GM12878 (cell line): ENCODE results near the gene SPATA16. TPM values are rescaled to one million over a fixed set of nuclear protein-coding genes. Genes with fewer than 3 reads are reported as not detected.

Source experiments
- ATAC-seq: fragments of 200-7000 bp; cut with Tn5 transposase; 3 replicates; pipeline ENCODE4 v1.9.1; 2020; ENCODE audit warnings: mild to moderate bottlenecking, moderate library complexity
- BruUV-seq: library from RNA; stranded (reverse); fragments of 400-500 nt; replicated peaks from 2 replicates; lab custom pipeline; 2021; lab: Mats Ljungman, UMichigan
- CTCF ChIA-PET: fragments of 300-600 bp; sonication (Branson Sonifier 250); formaldehyde crosslinking; extraction: SDS; loops from one replicate; lab custom pipeline; 2021; ENCODE audit warnings: inconsistent platforms; lab: Yijun Ruan, JAX
- POLR2A ChIA-PET: fragments of 350-600 bp; formaldehyde crosslinking; extraction: SDS; loops from one replicate; lab custom pipeline; 2021; ENCODE audit warnings: inconsistent platforms; lab: Charles Lee
- RAD21 ChIA-PET: fragments of 300-600 bp; sonication (Branson Sonifier 250); formaldehyde crosslinking; loops from one replicate; lab custom pipeline; 2023; ENCODE audit warnings: antibody characterized with exemption; ENCODE audit not compliant: unreplicated experiment; lab: Charles Lee
- SMC1A ChIA-PET: fragments of 300-600 bp; sonication (Branson Sonifier 250); formaldehyde crosslinking; loops from one replicate; lab custom pipeline; 2023; ENCODE audit not compliant: unreplicated experiment, uncharacterized antibody; lab: Charles Lee
- DNase-seq: peaks from one replicate; pipeline ENCODE4 v3.0.0-alpha.2; 2011; ENCODE audit warnings: low read depth, low spot score
- FAIRE-seq: peaks from 3 replicates; lab custom pipeline; 2011; peaks lifted over from hg19 to GRCh38; lab: Jason Lieb, UNC
- H2AFZ ChIP-seq: 2 replicates; pipeline ENCODE4 v1.6.0; 2011; ENCODE audit warnings: low read depth, low read length, control low read depth; ENCODE audit not compliant: control insufficient read depth
- H3K27ac ChIP-seq: 2 replicates; pipeline ENCODE4 v1.5.1; 2011; ENCODE audit warnings: control low read depth; ENCODE audit not compliant: control insufficient read depth, insufficient read depth
- H3K27me3 ChIP-seq, 2 experiments: replicated peaks in 1 of 2; 2 replicates each; pipeline versions ENCODE4 v1.6.0 to v1.6.1; 2011; ENCODE audit warnings: low read length in 1 of 2; ENCODE audit not compliant: control insufficient read depth in 2 of 2, insufficient read depth in 2 of 2
- H3K36me3 ChIP-seq, 2 experiments: 2 replicates each; pipeline ENCODE4 v1.5.1; 2011; ENCODE audit warnings: low read length in 1 of 2; ENCODE audit not compliant: control insufficient read depth in 2 of 2, insufficient read depth in 2 of 2
- H3K4me1 ChIP-seq: 2 replicates; pipeline ENCODE4 v1.6.1; 2011; ENCODE audit warnings: mild to moderate bottlenecking, low read length, moderate library complexity, mixed read lengths; ENCODE audit not compliant: control insufficient read depth, insufficient read depth
- H3K4me2 ChIP-seq: 2 replicates; pipeline ENCODE4 v1.6.0; 2011; ENCODE audit warnings: control low read depth; ENCODE audit not compliant: control insufficient read depth, insufficient read depth
- H3K4me3 ChIP-seq: fragments of 200-600 bp; sonication (generic); 2 replicates; pipeline ENCODE4 v1.5.1; 2016
- H3K79me2 ChIP-seq: 2 replicates; pipeline ENCODE4 v1.6.0; 2011; ENCODE audit warnings: low read length; ENCODE audit not compliant: control insufficient read depth, insufficient read depth
- H3K9ac ChIP-seq: 2 replicates; pipeline ENCODE4 v1.8.0; 2011; ENCODE audit warnings: low read length, control low read depth, mixed read lengths; ENCODE audit not compliant: control insufficient read depth, insufficient read depth
- H3K9me3 ChIP-seq: replicated peaks from 3 replicates; pipeline ENCODE4 v1.5.1; 2011; ENCODE audit warnings: mild to moderate bottlenecking, low read length; ENCODE audit not compliant: control insufficient read depth, insufficient read depth
- H4K20me1 ChIP-seq: 2 replicates; pipeline ENCODE4 v1.6.0; 2011; ENCODE audit not compliant: control insufficient read depth, insufficient read depth
- EP300 ChIP-seq, 2 experiments: fragments of 150-350 bp in 1 of 2; IDR thresholded peaks; 2 replicates each; pipeline ENCODE4 v1.6.1; 2011 to 2012; ENCODE audit warnings: low read depth in 2 of 2, low read length in 2 of 2, borderline replicate concordance in 1 of 2, improper control_type of control experiment in 1 of 2, inconsistent platforms in 1 of 2; ENCODE audit not compliant: control insufficient read depth in 1 of 2
- JUND ChIP-seq: IDR thresholded peaks from 2 replicates; pipeline ENCODE4 v1.6.1; 2012; ENCODE audit warnings: low read depth, mild to moderate bottlenecking, low read length, improper control_type of control experiment, moderate library complexity
- KDM1A ChIP-seq: fragments of 200-600 bp; sonication (generic); IDR thresholded peaks from 2 replicates; pipeline ENCODE4 v1.6.1; 2016; ENCODE audit warnings: borderline replicate concordance
- MTA3 ChIP-seq: IDR thresholded peaks from 2 replicates; pipeline ENCODE4 v1.6.1; 2012; ENCODE audit warnings: low read length, inconsistent platforms, borderline replicate concordance
- NBN ChIP-seq: fragments of 450-650 bp; IDR thresholded peaks from 2 replicates; pipeline ENCODE4 v1.6.1; 2016
- POLR2AphosphoS5 ChIP-seq: IDR thresholded peaks from 2 replicates; pipeline ENCODE4 v1.6.1; 2011; ENCODE audit warnings: mild to moderate bottlenecking, low read length, inconsistent platforms
- RB1 ChIP-seq: fragments of 450-650 bp; formaldehyde crosslinking; IDR thresholded peaks from 2 replicates; pipeline ENCODE4 v1.6.1; 2017; ENCODE audit warnings: mild to moderate bottlenecking, borderline replicate concordance
- SUPT20H ChIP-seq: IDR thresholded peaks from 2 replicates; pipeline ENCODE4 v1.6.1; 2011; ENCODE audit warnings: low read depth, mild to moderate bottlenecking, low read length, moderate library complexity, borderline replicate concordance; ENCODE audit not compliant: control insufficient read depth
- TCF12 ChIP-seq: IDR thresholded peaks from 2 replicates; pipeline ENCODE4 v1.6.1; 2011; ENCODE audit warnings: low read depth, mild to moderate bottlenecking, low read length
- ZNF384 ChIP-seq: IDR thresholded peaks from 2 replicates; pipeline ENCODE4 v1.6.1; 2012; ENCODE audit warnings: low read depth, mild to moderate bottlenecking, low read length, improper control_type of control experiment, borderline replicate concordance
- ZNF622 ChIP-seq: fragments of 450-650 bp; IDR thresholded peaks from 2 replicates; pipeline ENCODE4 v1.6.1; 2017; ENCODE audit warnings: mild to moderate bottlenecking, inconsistent platforms
- ZSCAN29 ChIP-seq: fragments of 450-650 bp; IDR thresholded peaks from 2 replicates; pipeline ENCODE4 v1.6.1; 2017; ENCODE audit warnings: mild to moderate bottlenecking, moderate library complexity
- WGBS: methylation state at CpG from one replicate; pipeline ENCODE4 v1.1.6; 2016; ENCODE audit warnings: low lambda C conversion rate; ENCODE audit not compliant: insufficient replicate concordance, insufficient coverage; ENCODE audit errors: missing lambda C conversion rate; 5-methylcytosine and 5-hydroxymethylcytosine counted together
- in situ Hi-C: fragments of 300-500 bp; cut with MboI; formaldehyde crosslinking; loops from 9 replicates; pipeline ENCODE4 v1.14.3; 2018; ENCODE audit warnings: mixed read lengths
- intact Hi-C: fragments of 100-400 bp; cut with micrococcal nuclease; formaldehyde crosslinking; loops from one replicate; pipeline ENCODE4 v1.14.2; 2022; ENCODE audit not compliant: unreplicated experiment
- polyA plus RNA-seq, 11 experiments: library from polyadenylated mRNA; depleted of rRNA in 4 of 11; unstranded in 6 of 11; stranded (reverse) in 5 of 11; fragments of >200 nt; fragmentation: Nextera tagmentation in 4 of 11; fragmentation: Illumina TruSeq in 1 of 11; extraction: Ambion mirVana in 4 of 11; extraction: Trizol in 1 of 11; gene quantifications; 1 replicate in 1 of 11; 2 replicates in 10 of 11; pipeline versions ENCODE4 v1.2.1 to v1.2.3, GENCODE V29; 2011 to 2016; ENCODE audit warnings: inconsistent platforms in 2 of 11, missing spikeins in 2 of 11, low read depth in 1 of 11
- total RNA-seq, 4 experiments: library from RNA; depleted of rRNA in 3 of 4; stranded (reverse); fragments of >200 nt in 3 of 4; fragmentation: Illumina TruSeq in 1 of 4; extraction: Trizol in 1 of 4; gene quantifications; 2 replicates each; pipeline versions ENCODE4 v1.2.1 to v1.2.3, GENCODE V29; 2013 to 2021
- TF ChIP-seq, protein P1 (sequence below): fragments of 450-650 bp; formaldehyde crosslinking; IDR thresholded peaks from 2 replicates; pipeline ENCODE4 v1.5.0; 2022; ENCODE audit warnings: mild to moderate bottlenecking, missing genetic modification characterization
- TF ChIP-seq, protein P2 (sequence below): fragments of 450-650 bp; IDR thresholded peaks from 2 replicates; pipeline ENCODE4 v1.6.1; 2014; ENCODE audit warnings: mild to moderate bottlenecking
- TF ChIP-seq, protein P3 (sequence below): IDR thresholded peaks from 2 replicates; pipeline ENCODE4 v1.6.1; 2012; ENCODE audit warnings: low read depth, low read length, improper control_type of control experiment
- TF ChIP-seq, protein P4 (sequence below): fragments of 450-650 bp; IDR thresholded peaks from 2 replicates; pipeline ENCODE4 v1.6.1; 2016; ENCODE audit warnings: mild to moderate bottlenecking

Gene SPATA16
- total and polyA plus RNA-seq, 10 of the 15 experiments (the other 5 are each of a cell fraction or from before 2014, with no cell fraction given), result 0.04 TPM; not detected in 9

DNA sequence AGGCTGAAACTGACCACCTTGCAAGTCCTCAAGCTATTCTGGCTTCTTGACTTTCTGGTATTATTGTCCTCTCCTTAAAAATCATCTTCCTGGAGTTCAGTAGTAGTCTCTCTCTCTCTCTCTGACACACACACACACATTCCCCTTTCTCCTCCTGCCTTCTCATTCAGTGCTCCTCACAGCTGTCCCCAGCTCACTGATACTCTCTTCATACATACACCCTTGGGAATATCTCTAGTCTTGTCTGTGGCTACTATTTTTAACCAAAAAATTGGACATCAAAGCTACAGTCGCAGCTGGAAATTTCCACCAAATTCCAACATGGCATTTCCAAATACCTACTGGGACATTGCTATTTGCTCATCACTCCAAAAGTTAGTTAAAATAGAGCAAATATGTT is 211.6 kb downstream of the SPATA16 start:
- FAIRE-seq (no peak), ATAC-seq (no peak), DNase-seq (no peak)
- no peaks in the 10 kb centered on the region for H3K36me3 ChIP-seq
- H3K4me2 ChIP-seq, result no peak overlapping the region
- ChIA-PET RAD21 (no interaction called here), POLR2A (no interaction called here), SMC1A (interaction anchor here (1.2 kb wide), 1 partner anchor 14 kb away, joined by 3 read pairs; no protein-coding TSS in a partner anchor), CTCF (no interaction called here)
- H3K27me3 ChIP-seq, result no peaks in the 10 kb centered on the region
- no peaks in the 10 kb centered on the region for H3K9me3 ChIP-seq
- WGBS, result 0% methylated on average over 1 of the region's 1 CpG
- H3K4me3 ChIP-seq, result no peak overlapping the region
- H3K79me2 ChIP-seq, result no peaks in the 10 kb centered on the region
- H3K9ac ChIP-seq, result no peak overlapping the region
- in situ Hi-C loops (no loop called here), intact Hi-C loops (no loop called here)
- no peaks in the 10 kb centered on the region for H3K4me1 ChIP-seq
- no peaks in the 10 kb centered on the region for H4K20me1 ChIP-seq
- no peak overlapping the region for H3K27ac ChIP-seq
- H2AFZ ChIP-seq, result no peak overlapping the region
- no TSS peak for BruUV-seq
- TF ChIP-seq EP300 (IDR thresholded peaks at IDR 0.05; ENCODE audit: borderline replicate concordance in 1 of 2, control insufficient read depth in 1 of 2, low read depth in 2 of 2, low read length in 2 of 2), result no peak
- TF ChIP-seq, protein P1, sequence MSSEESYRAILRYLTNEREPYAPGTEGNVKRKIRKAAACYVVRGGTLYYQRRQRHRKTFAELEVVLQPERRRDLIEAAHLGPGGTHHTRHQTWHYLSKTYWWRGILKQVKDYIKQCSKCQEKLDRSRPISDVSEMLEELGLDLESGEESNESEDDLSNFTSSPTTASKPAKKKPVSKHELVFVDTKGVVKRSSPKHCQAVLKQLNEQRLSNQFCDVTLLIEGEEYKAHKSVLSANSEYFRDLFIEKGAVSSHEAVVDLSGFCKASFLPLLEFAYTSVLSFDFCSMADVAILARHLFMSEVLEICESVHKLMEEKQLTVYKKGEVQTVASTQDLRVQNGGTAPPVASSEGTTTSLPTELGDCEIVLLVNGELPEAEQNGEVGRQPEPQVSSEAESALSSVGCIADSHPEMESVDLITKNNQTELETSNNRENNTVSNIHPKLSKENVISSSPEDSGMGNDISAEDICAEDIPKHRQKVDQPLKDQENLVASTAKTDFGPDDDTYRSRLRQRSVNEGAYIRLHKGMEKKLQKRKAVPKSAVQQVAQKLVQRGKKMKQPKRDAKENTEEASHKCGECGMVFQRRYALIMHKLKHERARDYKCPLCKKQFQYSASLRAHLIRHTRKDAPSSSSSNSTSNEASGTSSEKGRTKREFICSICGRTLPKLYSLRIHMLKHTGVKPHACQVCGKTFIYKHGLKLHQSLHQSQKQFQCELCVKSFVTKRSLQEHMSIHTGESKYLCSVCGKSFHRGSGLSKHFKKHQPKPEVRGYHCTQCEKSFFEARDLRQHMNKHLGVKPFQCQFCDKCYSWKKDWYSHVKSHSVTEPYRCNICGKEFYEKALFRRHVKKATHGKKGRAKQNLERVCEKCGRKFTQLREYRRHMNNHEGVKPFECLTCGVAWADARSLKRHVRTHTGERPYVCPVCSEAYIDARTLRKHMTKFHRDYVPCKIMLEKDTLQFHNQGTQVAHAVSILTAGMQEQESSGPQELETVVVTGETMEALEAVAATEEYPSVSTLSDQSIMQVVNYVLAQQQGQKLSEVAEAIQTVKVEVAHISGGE (CRISPR knock-in tag), result no peak
- TF ChIP-seq NBN, result no peak
- no peak for TF ChIP-seq POLR2AphosphoS5
- no peak for TF ChIP-seq ZNF622
- TF ChIP-seq, protein P2, sequence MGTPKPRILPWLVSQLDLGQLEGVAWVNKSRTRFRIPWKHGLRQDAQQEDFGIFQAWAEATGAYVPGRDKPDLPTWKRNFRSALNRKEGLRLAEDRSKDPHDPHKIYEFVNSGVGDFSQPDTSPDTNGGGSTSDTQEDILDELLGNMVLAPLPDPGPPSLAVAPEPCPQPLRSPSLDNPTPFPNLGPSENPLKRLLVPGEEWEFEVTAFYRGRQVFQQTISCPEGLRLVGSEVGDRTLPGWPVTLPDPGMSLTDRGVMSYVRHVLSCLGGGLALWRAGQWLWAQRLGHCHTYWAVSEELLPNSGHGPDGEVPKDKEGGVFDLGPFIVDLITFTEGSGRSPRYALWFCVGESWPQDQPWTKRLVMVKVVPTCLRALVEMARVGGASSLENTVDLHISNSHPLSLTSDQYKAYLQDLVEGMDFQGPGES, result no peak
- no peak for TF ChIP-seq KDM1A
- TF ChIP-seq, protein P3, sequence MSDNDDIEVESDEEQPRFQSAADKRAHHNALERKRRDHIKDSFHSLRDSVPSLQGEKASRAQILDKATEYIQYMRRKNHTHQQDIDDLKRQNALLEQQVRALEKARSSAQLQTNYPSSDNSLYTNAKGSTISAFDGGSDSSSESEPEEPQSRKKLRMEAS, result no peak
- TF ChIP-seq, protein P4, sequence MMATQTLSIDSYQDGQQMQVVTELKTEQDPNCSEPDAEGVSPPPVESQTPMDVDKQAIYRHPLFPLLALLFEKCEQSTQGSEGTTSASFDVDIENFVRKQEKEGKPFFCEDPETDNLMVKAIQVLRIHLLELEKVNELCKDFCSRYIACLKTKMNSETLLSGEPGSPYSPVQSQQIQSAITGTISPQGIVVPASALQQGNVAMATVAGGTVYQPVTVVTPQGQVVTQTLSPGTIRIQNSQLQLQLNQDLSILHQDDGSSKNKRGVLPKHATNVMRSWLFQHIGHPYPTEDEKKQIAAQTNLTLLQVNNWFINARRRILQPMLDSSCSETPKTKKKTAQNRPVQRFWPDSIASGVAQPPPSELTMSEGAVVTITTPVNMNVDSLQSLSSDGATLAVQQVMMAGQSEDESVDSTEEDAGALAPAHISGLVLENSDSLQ, result no peak
- TF ChIP-seq ZNF384, result no peak
- no peak for TF ChIP-seq SUPT20H
- no peak for TF ChIP-seq RB1
- TF ChIP-seq MTA3, result no peak
- no peak for TF ChIP-seq TCF12
- TF ChIP-seq ZSCAN29, result no peak
- TF ChIP-seq JUND, result no peak
